DOHH2 (cell line): ENCODE results near the gene CEP131.

Experiments used
- CTCF ChIP-seq: fragments of 200-600 bp; sonication (generic); IDR thresholded peaks from one replicate; pipeline ENCODE4 v1.5.1; 2014; ENCODE audit warnings: antibody characterized with exemption, mild to moderate bottlenecking, low read depth, low read length; ENCODE audit not compliant: poor library complexity, severe bottlenecking
- EZH2phosphoT487 ChIP-seq: fragments of 200-600 bp; sonication (generic); IDR thresholded peaks from 2 replicates; pipeline ENCODE4 v1.6.1; 2017; ENCODE audit warnings: borderline replicate concordance, mild to moderate bottlenecking, antibody characterized with exemption, low read length, moderate library complexity, mixed read lengths

GRCh38 chr17:81161536-81161935 lies 61.2 kb downstream of the CEP131 start:
- TF ChIP-seq CTCF (no peak), EZH2phosphoT487 (no peak)
